ENCODE measurements around the gene TAMM41.
"Not testable (repeated sequence)": the region's sequence is repeated elsewhere in the genome, so short reads cannot be mapped to it uniquely, and the experiment has no call there.

TAMM41 gene

GRCh38 chr3:11769704-11770476 lies 76.8 kb downstream of the TAMM41 start:
- DNase-seq, result peak in 2 of 51 donors; percentile 13 to 21

- DNase-seq, result no peak
Observed at GRCh38 chr3:11768604-11769003, 78.1 kb downstream of the TAMM41 start.

GRCh38 chr3:11764931-11765363 lies 81.7 kb downstream of the TAMM41 start:
- DNase-seq, result no peak

GRCh38 chr3:11759996-11760395 lies 86.7 kb downstream of the TAMM41 start:
- no peak for DNase-seq

- no peak for DNase-seq
Observed at GRCh38 chr3:11757929-11758328, 88.8 kb downstream of the TAMM41 start.

GRCh38 chr3:11757441-11757875 lies 89.2 kb downstream of the TAMM41 start:
- no peak for DNase-seq

- DNase-seq, result no peak
Observed at GRCh38 chr3:11755276-11755675, 91.4 kb downstream of the TAMM41 start.

GRCh38 chr3:11752254-11752653 lies 94.4 kb downstream of the TAMM41 start:
- DNase-seq, result not testable (repeated sequence)

- DNase-seq, result not testable (repeated sequence)
Observed at GRCh38 chr3:11748306-11748705, 98.4 kb downstream of the TAMM41 start.

Measured in hypothalamus (tissue), 51 donors.